Limb (tissue), 2 donors: ENCODE results near the gene DLK2.

Experiments
- DNase-seq, 2 donors: peaks; one replicate each; pipeline ENCODE4 v3.0.0-alpha.2; 2016; ENCODE audit errors: extremely low spot score in 2 of 2

Gene DLK2

GRCh38 chr6:43454290-43454695 is 1.1 kb downstream of the DLK2 start:
- no peak for DNase-seq

- no peak for DNase-seq
Observed at GRCh38 chr6:43453831-43454230, 1.5 kb downstream of the DLK2 start.

GRCh38 chr6:43452896-43453295 is 2.5 kb downstream of the DLK2 start:
- no peak for DNase-seq

GRCh38 chr6:43451939-43452338 is 3.4 kb downstream of the DLK2 start:
- DNase-seq, result no peak

GRCh38 chr6:43451348-43451747 is 4.0 kb downstream of the DLK2 start:
- no peak for DNase-seq

- no peak for DNase-seq
Observed at GRCh38 chr6:43450699-43451131, 4.6 kb downstream of the DLK2 start.

GRCh38 chr6:43448916-43449315 is 6.4 kb downstream of the DLK2 start:
- no peak for DNase-seq

- no peak for DNase-seq
Observed at GRCh38 chr6:43447604-43448003, 7.7 kb downstream of the DLK2 start.

GRCh38 chr6:43445576-43445975 is 9.8 kb downstream of the DLK2 start:
- DNase-seq, result no peak

- DNase-seq, result no peak
Observed at GRCh38 chr6:43444582-43444981, 10.8 kb downstream of the DLK2 start.

GRCh38 chr6:43444036-43444435 is 11.3 kb downstream of the DLK2 start:
- DNase-seq, result no peak

GRCh38 chr6:43442935-43443334 is 12.4 kb downstream of the DLK2 start:
- no peak for DNase-seq

GRCh38 chr6:43437700-43438099 is 17.6 kb downstream of the DLK2 start:
- DNase-seq, result no peak

- peak in 1 of 2 donors; percentile 61 for DNase-seq
Observed at GRCh38 chr6:43436577-43437282, 18.6 kb downstream of the DLK2 start.

GRCh38 chr6:43435682-43436437 is 19.5 kb downstream of the DLK2 start:
- no peak for DNase-seq

- no peak for DNase-seq
Observed at GRCh38 chr6:43434943-43435342, 20.4 kb downstream of the DLK2 start.

GRCh38 chr6:43434001-43434840 is 21.1 kb downstream of the DLK2 start:
- no peak for DNase-seq

GRCh38 chr6:43433148-43433547 is 22.2 kb downstream of the DLK2 start:
- DNase-seq, result no peak

- no peak for DNase-seq
Observed at GRCh38 chr6:43432009-43432945, 23.1 kb downstream of the DLK2 start.

GRCh38 chr6:43428874-43429273 is 26.5 kb downstream of the DLK2 start:
- no peak for DNase-seq

- DNase-seq, result no peak
Observed at GRCh38 chr6:43428112-43428570, 27.2 kb downstream of the DLK2 start.
